Fibroblast of lung (primary cell): Measurements from ENCODE around the gene MROH8. TPM values are rescaled to one million over a fixed set of nuclear protein-coding genes. Genes with fewer than 3 reads are reported as not detected.
"Not testable (repeated sequence)": the region's sequence is repeated elsewhere in the genome, so short reads cannot be mapped to it uniquely, and the experiment has no call there.

ENCODE experiments used
- DNase-seq, 2 donors: peaks; one replicate each; pipeline versions ENCODE4 v3.0.0 to v3.0.0-alpha.2; 2010; ENCODE audit warnings: low read depth in 2 of 2
- H2AFZ ChIP-seq: 2 replicates; pipeline ENCODE4 v1.5.1; 2012; ENCODE audit warnings: low read length, control low read depth, inconsistent platforms
- H3K27ac ChIP-seq: 2 replicates; pipeline ENCODE4 v1.5.1; 2011; ENCODE audit warnings: low read length, control low read depth; ENCODE audit not compliant: insufficient read depth
- H3K27me3 ChIP-seq: 2 replicates; pipeline ENCODE4 v1.5.1; 2011; ENCODE audit warnings: mild to moderate bottlenecking, low read length; ENCODE audit not compliant: control insufficient read depth, insufficient read depth
- H3K36me3 ChIP-seq: 2 replicates; pipeline ENCODE4 v1.5.1; 2011; ENCODE audit warnings: low read length; ENCODE audit not compliant: control insufficient read depth, insufficient read depth
- H3K4me1 ChIP-seq: 2 replicates; pipeline ENCODE4 v1.5.1; 2011; ENCODE audit warnings: low read length; ENCODE audit not compliant: control insufficient read depth, insufficient read depth; ENCODE audit errors: extremely low read depth
- H3K4me2 ChIP-seq: 2 replicates; pipeline ENCODE4 v1.5.1; 2011; ENCODE audit warnings: low read length, control low read depth; ENCODE audit not compliant: insufficient read depth; ENCODE audit errors: extremely low read depth
- H3K4me3 ChIP-seq, 4 experiments: fragments of 200-600 bp in 1 of 4; sonication (generic) in 1 of 4; replicated peaks in 1 of 4; 2 replicates each; pipeline ENCODE4 v1.5.1; 2011 to 2016; ENCODE audit warnings: low read length in 4 of 4, low read depth in 3 of 4, mild to moderate bottlenecking in 3 of 4, control low read depth in 2 of 4, inconsistent platforms in 1 of 4, mixed read lengths in 1 of 4; ENCODE audit not compliant: insufficient read depth in 1 of 4; ENCODE audit errors: control extremely low read depth in 1 of 4
- H3K79me2 ChIP-seq: 2 replicates; pipeline ENCODE4 v1.5.1; 2012; ENCODE audit warnings: mild to moderate bottlenecking, low read length, inconsistent platforms; ENCODE audit not compliant: control insufficient read depth, insufficient read depth
- H3K9ac ChIP-seq: 2 replicates; pipeline ENCODE4 v1.5.1; 2011; ENCODE audit warnings: mild to moderate bottlenecking, low read length, control low read depth; ENCODE audit not compliant: insufficient read depth
- H3K9me3 ChIP-seq: 2 replicates; pipeline ENCODE4 v1.5.1; 2012; ENCODE audit warnings: low read depth, low read length; ENCODE audit not compliant: control insufficient read depth, insufficient read depth
- H4K20me1 ChIP-seq: 2 replicates; pipeline ENCODE4 v1.5.1; 2011; ENCODE audit warnings: low read length; ENCODE audit not compliant: control insufficient read depth, insufficient read depth; ENCODE audit errors: extremely low read depth
- CTCF ChIP-seq, 2 donors: IDR thresholded peaks in 1 of 2; conservative IDR thresholded peaks in 1 of 2; 1 replicate in 1 of 2; 2 replicates in 1 of 2; pipeline ENCODE4 v1.5.1; 2011 to 2012; ENCODE audit warnings: low read length in 2 of 2, control low read depth in 1 of 2, inconsistent platforms in 1 of 2, low read depth in 1 of 2, mild to moderate bottlenecking in 1 of 2
- EZH2 ChIP-seq: IDR thresholded peaks from 2 replicates; pipeline ENCODE4 v1.5.1; 2012; ENCODE audit warnings: low read length, control low read depth, mild to moderate bottlenecking; ENCODE audit errors: missing control alignments
- polyA plus RNA-seq, 2 donors: library from polyadenylated mRNA; depleted of rRNA in 1 of 2; stranded (reverse) in 1 of 2; unstranded in 1 of 2; fragments of >200 nt; gene quantifications; 2 replicates each; pipeline ENCODE4 v1.2.1, GENCODE V29; 2011 to 2012; ENCODE audit warnings: missing spikeins in 1 of 2
- total RNA-seq: library from RNA; depleted of rRNA; stranded (reverse); fragments of >200 nt; gene quantifications from 2 replicates; pipeline ENCODE4 v1.2.1, GENCODE V29; 2014

Gene MROH8
- total and polyA plus RNA-seq, 2 donors (not counting 1 experiment from before 2014, with no cell fraction given), result 1.2 to 2.9 TPM

- Histone ChIP-seq H3K79me2 (no peaks in the 10 kb centered on the region), H3K27ac (no peak overlapping the region), H2AFZ (no peak overlapping the region), H3K36me3 (no peaks in the 10 kb centered on the region), H4K20me1 (no peaks in the 10 kb centered on the region), H3K4me1 (no peaks in the 10 kb centered on the region), H3K4me3 (no peak overlapping the region), H3K4me2 (no peak overlapping the region), H3K27me3 (no peaks in the 10 kb centered on the region), H3K9me3 (no peaks in the 10 kb centered on the region), H3K9ac (no peak overlapping the region)
- TF ChIP-seq EZH2 (no peak), CTCF (conservative IDR thresholded peaks at IDR 0.05 in 1 of 2, IDR thresholded peaks at IDR 0.05 in 1 of 2; ENCODE audit: low read depth in 1 of 2, low read length in 2 of 2) (no peak)
- DNase-seq, result no peak
These were observed 27.8 kb downstream of the MROH8 start for GRCh38 chr20:37151529-37151928.

- H4K20me1 ChIP-seq, H3K4me3 ChIP-seq, H3K4me2 ChIP-seq, H3K27ac ChIP-seq, H3K79me2 ChIP-seq, H3K4me1 ChIP-seq, H3K9ac ChIP-seq, H3K9me3 ChIP-seq, DNase-seq, H3K36me3 ChIP-seq, H3K27me3 ChIP-seq, H2AFZ ChIP-seq: not testable (repeated sequence)
These were observed 28.5 kb downstream of the MROH8 start for GRCh38 chr20:37150864-37151263.

- H3K4me1 ChIP-seq, result no peaks in the 10 kb centered on the region
- no peak overlapping the region for H3K4me2 ChIP-seq
- H3K9me3 ChIP-seq, result no peaks in the 10 kb centered on the region
- H4K20me1 ChIP-seq, result no peaks in the 10 kb centered on the region
- TF ChIP-seq EZH2 (no peak), CTCF (conservative IDR thresholded peaks at IDR 0.05 in 1 of 2, IDR thresholded peaks at IDR 0.05 in 1 of 2; ENCODE audit: low read depth in 1 of 2, low read length in 2 of 2) (no peak)
- H3K4me3 ChIP-seq, result no peak overlapping the region
- H3K9ac ChIP-seq, result no peak overlapping the region
- DNase-seq, result no peak
- no peaks in the 10 kb centered on the region for H3K27me3 ChIP-seq
- no peaks in the 10 kb centered on the region for H3K36me3 ChIP-seq
- H2AFZ ChIP-seq, result no peak overlapping the region
- no peak overlapping the region for H3K27ac ChIP-seq
- H3K79me2 ChIP-seq, result no peaks in the 10 kb centered on the region
These were observed 32.1 kb downstream of the MROH8 start for GRCh38 chr20:37147250-37147649.
